Fibroblast of lung (primary cell): ENCODE data around the gene C16orf92. TPM values are rescaled to one million over a fixed set of nuclear protein-coding genes. Genes with fewer than 3 reads are reported as not detected.

Experiments used
- DNase-seq, 2 donors: peaks; one replicate each; pipeline versions ENCODE4 v3.0.0 to v3.0.0-alpha.2; 2010; ENCODE audit warnings: low read depth in 2 of 2
- H2AFZ ChIP-seq: 2 replicates; pipeline ENCODE4 v1.5.1; 2012; ENCODE audit warnings: low read length, control low read depth, inconsistent platforms
- H3K27ac ChIP-seq: 2 replicates; pipeline ENCODE4 v1.5.1; 2011; ENCODE audit warnings: low read length, control low read depth; ENCODE audit not compliant: insufficient read depth
- H3K27me3 ChIP-seq: 2 replicates; pipeline ENCODE4 v1.5.1; 2011; ENCODE audit warnings: mild to moderate bottlenecking, low read length; ENCODE audit not compliant: control insufficient read depth, insufficient read depth
- H3K36me3 ChIP-seq: 2 replicates; pipeline ENCODE4 v1.5.1; 2011; ENCODE audit warnings: low read length; ENCODE audit not compliant: control insufficient read depth, insufficient read depth
- H3K4me1 ChIP-seq: 2 replicates; pipeline ENCODE4 v1.5.1; 2011; ENCODE audit warnings: low read length; ENCODE audit not compliant: control insufficient read depth, insufficient read depth; ENCODE audit errors: extremely low read depth
- H3K4me2 ChIP-seq: 2 replicates; pipeline ENCODE4 v1.5.1; 2011; ENCODE audit warnings: low read length, control low read depth; ENCODE audit not compliant: insufficient read depth; ENCODE audit errors: extremely low read depth
- H3K4me3 ChIP-seq, 4 experiments: fragments of 200-600 bp in 1 of 4; sonication (generic) in 1 of 4; replicated peaks in 1 of 4; 2 replicates each; pipeline ENCODE4 v1.5.1; 2011 to 2016; ENCODE audit warnings: low read length in 4 of 4, low read depth in 3 of 4, mild to moderate bottlenecking in 3 of 4, control low read depth in 2 of 4, inconsistent platforms in 1 of 4, mixed read lengths in 1 of 4; ENCODE audit not compliant: insufficient read depth in 1 of 4; ENCODE audit errors: control extremely low read depth in 1 of 4
- H3K79me2 ChIP-seq: 2 replicates; pipeline ENCODE4 v1.5.1; 2012; ENCODE audit warnings: mild to moderate bottlenecking, low read length, inconsistent platforms; ENCODE audit not compliant: control insufficient read depth, insufficient read depth
- H3K9ac ChIP-seq: 2 replicates; pipeline ENCODE4 v1.5.1; 2011; ENCODE audit warnings: mild to moderate bottlenecking, low read length, control low read depth; ENCODE audit not compliant: insufficient read depth
- H3K9me3 ChIP-seq: 2 replicates; pipeline ENCODE4 v1.5.1; 2012; ENCODE audit warnings: low read depth, low read length; ENCODE audit not compliant: control insufficient read depth, insufficient read depth
- H4K20me1 ChIP-seq: 2 replicates; pipeline ENCODE4 v1.5.1; 2011; ENCODE audit warnings: low read length; ENCODE audit not compliant: control insufficient read depth, insufficient read depth; ENCODE audit errors: extremely low read depth
- EZH2 ChIP-seq: IDR thresholded peaks from 2 replicates; pipeline ENCODE4 v1.5.1; 2012; ENCODE audit warnings: low read length, control low read depth, mild to moderate bottlenecking; ENCODE audit errors: missing control alignments
- polyA plus RNA-seq, 2 donors: library from polyadenylated mRNA; depleted of rRNA in 1 of 2; stranded (reverse) in 1 of 2; unstranded in 1 of 2; fragments of >200 nt; gene quantifications; 2 replicates each; pipeline ENCODE4 v1.2.1, GENCODE V29; 2011 to 2012; ENCODE audit warnings: missing spikeins in 1 of 2
- total RNA-seq: library from RNA; depleted of rRNA; stranded (reverse); fragments of >200 nt; gene quantifications from 2 replicates; pipeline ENCODE4 v1.2.1, GENCODE V29; 2014
- TF ChIP-seq, protein P1 (sequence below), 2 donors: IDR thresholded peaks in 1 of 2; conservative IDR thresholded peaks in 1 of 2; 1 replicate in 1 of 2; 2 replicates in 1 of 2; pipeline ENCODE4 v1.5.1; 2011 to 2012; ENCODE audit warnings: low read length in 2 of 2, control low read depth in 1 of 2, inconsistent platforms in 1 of 2, low read depth in 1 of 2, mild to moderate bottlenecking in 1 of 2

C16orf92 gene
- total and polyA plus RNA-seq, 2 donors (not counting 1 experiment from before 2014, with no cell fraction given) = not detected

DNA sequence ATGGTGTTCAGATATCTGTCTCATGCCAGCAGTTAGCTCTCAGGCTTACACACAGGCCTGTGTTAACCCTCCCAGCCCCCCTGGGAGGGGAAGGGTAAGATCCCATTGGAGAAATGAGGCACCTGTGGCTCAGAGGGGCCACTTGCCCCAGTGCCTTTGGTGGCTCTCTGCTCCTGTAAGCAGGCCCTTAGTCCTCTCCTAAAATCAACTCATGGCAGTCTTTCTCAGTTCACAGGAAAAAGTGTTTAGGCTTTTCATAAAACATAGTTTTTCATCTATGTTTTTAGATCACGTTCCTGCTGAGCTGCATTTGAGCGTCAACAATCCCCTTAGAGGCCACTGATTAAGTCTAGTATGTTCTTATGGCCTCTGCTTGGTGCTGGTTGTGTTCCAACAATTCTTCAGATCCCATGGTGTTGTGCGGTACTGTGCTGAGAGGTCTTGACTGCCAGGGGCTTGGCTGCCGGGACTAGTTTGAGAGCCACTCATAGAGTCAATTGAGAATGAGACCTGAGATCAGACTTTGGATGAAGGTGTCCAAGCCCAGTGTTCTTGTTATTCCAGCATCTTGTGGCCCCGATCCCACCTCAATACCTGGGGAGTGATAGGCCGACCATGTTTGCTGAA, 38.7 kb upstream of the C16orf92 start:
- Histone ChIP-seq H3K9me3 (no peaks in the 10 kb centered on the region), H3K79me2 (no peaks in the 10 kb centered on the region), H4K20me1 (no peaks in the 10 kb centered on the region), H3K4me3 (no peak overlapping the region), H3K4me2 (no peak overlapping the region), H2AFZ (no peak overlapping the region), H3K27me3 (no peaks in the 10 kb centered on the region), H3K4me1 (no peaks in the 10 kb centered on the region), H3K36me3 (peaks cover 51% of the 10 kb centered on the region), H3K27ac (no peak overlapping the region), H3K9ac (no peak overlapping the region)
- no peak for DNase-seq
- TF ChIP-seq, protein P1, sequence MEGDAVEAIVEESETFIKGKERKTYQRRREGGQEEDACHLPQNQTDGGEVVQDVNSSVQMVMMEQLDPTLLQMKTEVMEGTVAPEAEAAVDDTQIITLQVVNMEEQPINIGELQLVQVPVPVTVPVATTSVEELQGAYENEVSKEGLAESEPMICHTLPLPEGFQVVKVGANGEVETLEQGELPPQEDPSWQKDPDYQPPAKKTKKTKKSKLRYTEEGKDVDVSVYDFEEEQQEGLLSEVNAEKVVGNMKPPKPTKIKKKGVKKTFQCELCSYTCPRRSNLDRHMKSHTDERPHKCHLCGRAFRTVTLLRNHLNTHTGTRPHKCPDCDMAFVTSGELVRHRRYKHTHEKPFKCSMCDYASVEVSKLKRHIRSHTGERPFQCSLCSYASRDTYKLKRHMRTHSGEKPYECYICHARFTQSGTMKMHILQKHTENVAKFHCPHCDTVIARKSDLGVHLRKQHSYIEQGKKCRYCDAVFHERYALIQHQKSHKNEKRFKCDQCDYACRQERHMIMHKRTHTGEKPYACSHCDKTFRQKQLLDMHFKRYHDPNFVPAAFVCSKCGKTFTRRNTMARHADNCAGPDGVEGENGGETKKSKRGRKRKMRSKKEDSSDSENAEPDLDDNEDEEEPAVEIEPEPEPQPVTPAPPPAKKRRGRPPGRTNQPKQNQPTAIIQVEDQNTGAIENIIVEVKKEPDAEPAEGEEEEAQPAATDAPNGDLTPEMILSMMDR (conservative IDR thresholded peaks at IDR 0.05 in 1 of 2, IDR thresholded peaks at IDR 0.05 in 1 of 2; ENCODE audit: low read depth in 1 of 2, low read length in 2 of 2) = no peak
- no peak for TF ChIP-seq EZH2

DNA sequence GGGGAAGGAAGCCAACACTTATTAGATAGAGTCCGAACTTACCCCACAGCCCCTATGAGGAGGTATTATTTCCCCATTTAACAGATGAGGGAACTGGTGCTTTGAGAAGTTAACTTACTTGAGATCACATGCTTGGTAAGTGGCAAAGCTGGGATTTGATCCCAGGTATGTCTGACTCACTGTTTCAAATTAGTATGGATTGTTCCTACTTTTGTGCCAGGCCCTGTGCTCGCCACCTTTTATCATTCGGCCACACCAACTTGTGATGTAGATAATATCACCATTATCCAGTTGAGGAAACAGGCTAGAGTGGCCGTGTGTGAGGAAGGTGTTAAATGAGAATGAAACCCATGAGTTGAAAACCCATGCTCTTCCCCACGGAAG, 38.2 kb upstream of the C16orf92 start:
- Histone ChIP-seq H3K27me3 (no peaks in the 10 kb centered on the region), H4K20me1 (no peaks in the 10 kb centered on the region), H3K9me3 (no peaks in the 10 kb centered on the region), H3K27ac (no peak overlapping the region), H3K4me2 (no peak overlapping the region), H3K4me3 (no peak overlapping the region), H3K4me1 (no peaks in the 10 kb centered on the region), H3K9ac (no peak overlapping the region), H2AFZ (no peak overlapping the region), H3K79me2 (no peaks in the 10 kb centered on the region), H3K36me3 (peaks cover 46% of the 10 kb centered on the region)
- TF ChIP-seq, protein P1 (conservative IDR thresholded peaks at IDR 0.05 in 1 of 2, IDR thresholded peaks at IDR 0.05 in 1 of 2; ENCODE audit: low read depth in 1 of 2, low read length in 2 of 2) = no peak
- no peak for TF ChIP-seq EZH2
- no peak for DNase-seq

DNA sequence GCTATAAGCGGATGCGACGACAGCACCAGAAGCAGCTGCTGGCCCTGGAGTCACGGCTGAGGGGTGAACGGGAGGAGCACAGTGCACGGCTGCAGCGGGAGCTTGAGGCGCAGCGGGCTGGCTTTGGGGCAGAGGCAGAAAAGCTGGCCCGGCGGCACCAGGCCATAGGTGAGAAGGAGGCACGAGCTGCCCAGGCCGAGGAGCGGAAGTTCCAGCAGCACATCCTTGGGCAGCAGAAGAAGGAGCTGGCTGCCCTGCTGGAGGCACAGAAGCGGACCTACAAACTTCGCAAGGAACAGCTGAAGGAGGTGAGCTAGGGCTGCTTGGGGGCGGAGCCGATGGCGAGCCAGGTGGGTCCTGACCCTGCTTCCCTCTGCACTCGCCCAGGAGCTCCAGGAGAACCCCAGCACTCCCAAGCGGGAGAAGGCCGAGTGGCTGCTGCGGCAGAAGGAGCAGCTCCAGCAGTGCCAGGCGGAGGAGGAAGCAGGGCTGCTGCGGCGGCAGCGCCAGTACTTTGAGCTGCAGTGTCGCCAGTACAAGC, 37.7 kb upstream of the C16orf92 start:
- DNase-seq = no peak
- Histone ChIP-seq H3K9me3 (no peaks in the 10 kb centered on the region), H3K27me3 (no peaks in the 10 kb centered on the region), H4K20me1 (no peaks in the 10 kb centered on the region), H3K9ac (no peak overlapping the region), H3K27ac (no peak overlapping the region), H3K4me1 (no peaks in the 10 kb centered on the region), H3K36me3 (peaks cover 42% of the 10 kb centered on the region), H3K4me2 (no peak overlapping the region), H2AFZ (no peak overlapping the region), H3K4me3 (no peak overlapping the region), H3K79me2 (no peaks in the 10 kb centered on the region)
- TF ChIP-seq, protein P1 (conservative IDR thresholded peaks at IDR 0.05 in 1 of 2, IDR thresholded peaks at IDR 0.05 in 1 of 2; ENCODE audit: low read depth in 1 of 2, low read length in 2 of 2) = no peak
- no peak for TF ChIP-seq EZH2
